Testis (tissue), 3 donors: Measurements from ENCODE around the gene SRP19. TPM values are rescaled to one million over a fixed set of nuclear protein-coding genes. Genes with fewer than 3 reads are reported as not detected.

Experiments used
- DNase-seq: peaks from one replicate; pipeline ENCODE4 v3.0.0-alpha.2; 2019
- H3K27ac ChIP-seq, 2 donors: fragments of 200-600 bp; sonication (generic); one replicate each; pipeline ENCODE4 v1.5.1; 2019
- H3K27me3 ChIP-seq: fragments of 200-600 bp; sonication (generic); one replicate; pipeline ENCODE4 v1.5.1; 2019
- H3K36me3 ChIP-seq: fragments of 200-600 bp; sonication (generic); one replicate; pipeline ENCODE4 v1.5.1; 2017; ENCODE audit warnings: low read depth; ENCODE audit errors: missing control alignments
- H3K4me1 ChIP-seq: fragments of 200-600 bp; sonication (generic); one replicate; pipeline ENCODE4 v1.5.1; 2019
- H3K4me3 ChIP-seq, 2 donors: fragments of 200-600 bp; sonication (generic); one replicate each; pipeline ENCODE4 v1.5.1; 2017 to 2019
- H3K9me3 ChIP-seq: fragments of 200-600 bp; sonication (generic); one replicate; pipeline ENCODE4 v1.5.1; 2017
- CTCF ChIP-seq, 3 experiments: fragments of 450-650 bp in 2 of 3; fragments of 200-600 bp in 1 of 3; sonication (generic) in 1 of 3; IDR thresholded peaks; one replicate each; pipeline ENCODE4 v1.5.1; 2016 to 2019; ENCODE audit warnings: antibody characterized with exemption in 3 of 3, mild to moderate bottlenecking in 2 of 3, moderate library complexity in 1 of 3
- POLR2A ChIP-seq: fragments of 450-650 bp; IDR thresholded peaks from one replicate; pipeline ENCODE4 v1.6.1; 2017; ENCODE audit warnings: antibody characterized with exemption, mild to moderate bottlenecking, moderate library complexity
- WGBS, 2 donors: methylation state at CpG; one replicate each; pipeline ENCODE4 v1.1.5; 2018; 5-methylcytosine and 5-hydroxymethylcytosine counted together
- intact Hi-C: fragments of 100-400 bp; cut with DNase I; formaldehyde crosslinking; loops from one replicate; pipeline ENCODE4 v1.15.1; 2023; ENCODE audit warnings: low total_unique reads
- polyA plus RNA-seq: library from polyadenylated mRNA; stranded (reverse); fragments of 350-450 nt; fragmentation: Illumina TruSeq; extraction: RNeasy Lipid Tissue Mini Kit (QIAGEN cat#74804); gene quantifications from one replicate; pipeline ENCODE4 v1.2.3, GENCODE V29; 2014; ENCODE audit warnings: low read depth, low replicate concordance; ENCODE audit not compliant: insufficient read depth
- total RNA-seq, 2 donors: library from RNA; depleted of rRNA; stranded (reverse); fragments of >200 nt; gene quantifications; one replicate each; pipeline ENCODE4 v1.2.3, GENCODE V29; 2016

The SRP19 gene
- total and polyA plus RNA-seq, 3 donors from 2014 or later, result 44.4 to 137 (median 62.0) TPM

GRCh38 chr5:112823656-112824055 lies 37.4 kb upstream of the SRP19 start:
- no peaks in the 10 kb centered on the region for H3K36me3 ChIP-seq
- intact Hi-C loops, result no loop called here

GRCh38 chr5:112824197-112824596 lies 36.9 kb upstream of the SRP19 start:
- Histone ChIP-seq H3K36me3 (no peaks in the 10 kb centered on the region), H3K27me3 (no peaks in the 10 kb centered on the region)

More at GRCh38 chr5:112823656-112824055, 37.4 kb upstream of the SRP19 start:
- no peak for DNase-seq
- Histone ChIP-seq H3K4me3 (no peak overlapping the region), H3K9me3 (no peaks in the 10 kb centered on the region), H3K27me3 (no peaks in the 10 kb centered on the region), H3K27ac (no peak overlapping the region), H3K4me1 (peaks cover 6% of the 10 kb centered on the region)
- no peak for TF ChIP-seq CTCF (IDR thresholded peaks at IDR 0.05)
- no peak for TF ChIP-seq POLR2A
- WGBS, 2 donors, result 82 to 90% methylated on average over 2 of the region's 2 CpGs

GRCh38 chr5:112830378-112830777 lies 30.7 kb upstream of the SRP19 start:
- intact Hi-C loops, result no loop called here
- Histone ChIP-seq H3K4me1 (no peaks in the 10 kb centered on the region), H3K27me3 (no peaks in the 10 kb centered on the region), H3K4me3 (no peak overlapping the region), H3K36me3 (no peaks in the 10 kb centered on the region), H3K9me3 (no peaks in the 10 kb centered on the region), H3K27ac (no peak overlapping the region)
- no peak for DNase-seq
- 95 to 97% methylated on average over 2 of the region's 2 CpGs for WGBS, 2 donors
- TF ChIP-seq CTCF (IDR thresholded peaks at IDR 0.05), result no peak
- TF ChIP-seq POLR2A, result no peak

More at GRCh38 chr5:112824197-112824596, 36.9 kb upstream of the SRP19 start:
- H3K27ac ChIP-seq, result no peak overlapping the region
- no peaks in the 10 kb centered on the region for H3K9me3 ChIP-seq
- H3K4me3 ChIP-seq, result no peak overlapping the region
- TF ChIP-seq CTCF (IDR thresholded peaks at IDR 0.05), result no peak
- H3K4me1 ChIP-seq, result peaks cover 6% of the 10 kb centered on the region
- intact Hi-C loops, result no loop called here
- no peak for DNase-seq

GRCh38 chr5:112833971-112834370 lies 27.1 kb upstream of the SRP19 start:
- no peaks in the 10 kb centered on the region for H3K27me3 ChIP-seq
- H3K36me3 ChIP-seq, result no peaks in the 10 kb centered on the region
- no peak overlapping the region for H3K27ac ChIP-seq
- no peaks in the 10 kb centered on the region for H3K4me1 ChIP-seq
- H3K9me3 ChIP-seq, result no peaks in the 10 kb centered on the region
- DNase-seq, result no peak
- intact Hi-C loops, result no loop called here
- no peak overlapping the region for H3K4me3 ChIP-seq
- TF ChIP-seq CTCF (IDR thresholded peaks at IDR 0.05) (no peak), POLR2A (no peak)
- 95% methylated on average over 13 of the region's 13 CpGs for WGBS, 2 donors

GRCh38 chr5:112844489-112844888 lies 16.6 kb upstream of the SRP19 start:
- Histone ChIP-seq H3K27me3 (no peaks in the 10 kb centered on the region), H3K27ac (no peak overlapping the region), H3K36me3 (no peaks in the 10 kb centered on the region), H3K4me1 (no peaks in the 10 kb centered on the region), H3K9me3 (no peaks in the 10 kb centered on the region), H3K4me3 (no peak overlapping the region)
- WGBS, 2 donors, result 77 to 81% methylated on average over 1 of the region's 1 CpG
- no peak for DNase-seq
- no peak for TF ChIP-seq POLR2A
- TF ChIP-seq CTCF (IDR thresholded peaks at IDR 0.05), result no peak
- intact Hi-C loops, result no loop called here
